ENCODE data around the gene NTM.

NTM gene

GRCh38 chr11:132028380-132029240 is 658.2 kb downstream of the NTM start:
- no peak for TF ChIP-seq ZNF274 (IDR thresholded peaks at IDR 0.05; ENCODE audit: low read depth, low read length)
- no peak overlapping the region for H3K4me3 ChIP-seq (ENCODE audit: low read length)

- no peak overlapping the region for H3K4me3 ChIP-seq (ENCODE audit: low read length)
- TF ChIP-seq ZNF274 (IDR thresholded peaks at IDR 0.05; ENCODE audit: low read depth, low read length) = no peak
These were observed 660.5 kb downstream of the NTM start for GRCh38 chr11:132030896-132031295.

- no peak overlapping the region for H3K4me3 ChIP-seq (ENCODE audit: low read length)
- no peak for TF ChIP-seq ZNF274 (IDR thresholded peaks at IDR 0.05; ENCODE audit: low read depth, low read length)
These were observed 662.1 kb downstream of the NTM start for GRCh38 chr11:132032555-132032954.

DNA sequence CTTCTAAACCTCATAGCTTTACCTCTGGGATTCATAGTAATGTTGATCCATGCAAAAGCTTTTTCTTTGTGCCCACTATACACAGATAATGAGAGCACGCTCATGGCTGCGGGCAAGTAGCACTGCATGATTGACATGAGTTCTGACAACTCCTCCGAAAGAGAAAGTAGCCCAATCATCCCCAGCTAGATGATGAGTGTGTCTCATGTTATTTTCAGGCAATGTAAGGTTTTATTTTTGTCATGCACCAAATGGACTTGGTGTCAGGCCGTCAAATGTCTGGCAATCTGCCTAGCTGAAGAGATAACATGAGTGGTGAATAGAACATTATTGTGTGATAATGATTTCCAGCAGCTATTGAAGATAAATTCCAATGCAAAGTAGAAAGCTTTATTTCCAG is 662.6 kb downstream of the NTM start:
- no peak for TF ChIP-seq ZNF274 (IDR thresholded peaks at IDR 0.05; ENCODE audit: low read depth, low read length)
- H3K4me3 ChIP-seq (ENCODE audit: low read length) = no peak overlapping the region

DNA sequence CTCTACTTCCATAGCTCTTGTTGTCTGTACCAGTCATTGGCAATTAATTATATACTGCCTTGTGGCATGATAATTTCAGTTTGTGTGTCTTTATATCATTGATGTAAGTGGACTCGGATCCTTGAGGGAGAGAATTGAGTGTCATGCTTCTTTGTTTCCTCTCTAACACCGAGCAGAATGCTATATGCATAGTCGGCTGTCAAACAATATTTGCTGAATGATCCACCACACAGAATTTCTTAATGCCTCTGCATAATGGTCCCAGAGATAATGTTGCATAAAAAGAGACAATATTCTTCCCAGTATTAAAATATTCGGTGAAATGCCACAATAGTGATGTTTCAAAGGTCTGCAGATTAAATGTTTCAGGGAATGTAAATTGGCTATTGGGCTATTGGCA is 664.8 kb downstream of the NTM start:
- TF ChIP-seq ZNF274 (IDR thresholded peaks at IDR 0.05; ENCODE audit: low read depth, low read length) = no peak
- H3K4me3 ChIP-seq (ENCODE audit: low read length) = no peak overlapping the region

GRCh38 chr11:132035766-132036165 is 665.4 kb downstream of the NTM start:
- no peak for TF ChIP-seq ZNF274 (IDR thresholded peaks at IDR 0.05; ENCODE audit: low read depth, low read length)
- no peak overlapping the region for H3K4me3 ChIP-seq (ENCODE audit: low read length)

DNA sequence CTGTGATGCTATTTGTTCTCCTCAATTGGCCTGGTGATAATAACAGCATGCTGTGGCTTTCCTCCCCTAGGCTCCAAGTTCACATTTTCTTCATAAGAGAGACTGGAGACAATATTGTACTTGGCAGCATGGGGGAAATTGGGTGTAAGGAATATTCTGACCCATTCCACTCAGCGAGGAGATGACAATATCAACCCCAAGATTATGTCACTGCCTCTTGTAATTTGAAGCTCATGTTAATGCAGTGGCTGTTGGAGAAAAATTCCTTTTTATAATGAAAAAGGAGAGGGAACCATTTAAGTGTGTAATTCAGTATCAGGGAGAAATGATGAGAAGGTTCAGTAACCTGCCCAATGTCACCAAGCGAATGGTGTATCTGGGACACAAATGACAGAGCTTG is 665.8 kb downstream of the NTM start:
- TF ChIP-seq ZNF274 (IDR thresholded peaks at IDR 0.05; ENCODE audit: low read depth, low read length) = no peak

DNA sequence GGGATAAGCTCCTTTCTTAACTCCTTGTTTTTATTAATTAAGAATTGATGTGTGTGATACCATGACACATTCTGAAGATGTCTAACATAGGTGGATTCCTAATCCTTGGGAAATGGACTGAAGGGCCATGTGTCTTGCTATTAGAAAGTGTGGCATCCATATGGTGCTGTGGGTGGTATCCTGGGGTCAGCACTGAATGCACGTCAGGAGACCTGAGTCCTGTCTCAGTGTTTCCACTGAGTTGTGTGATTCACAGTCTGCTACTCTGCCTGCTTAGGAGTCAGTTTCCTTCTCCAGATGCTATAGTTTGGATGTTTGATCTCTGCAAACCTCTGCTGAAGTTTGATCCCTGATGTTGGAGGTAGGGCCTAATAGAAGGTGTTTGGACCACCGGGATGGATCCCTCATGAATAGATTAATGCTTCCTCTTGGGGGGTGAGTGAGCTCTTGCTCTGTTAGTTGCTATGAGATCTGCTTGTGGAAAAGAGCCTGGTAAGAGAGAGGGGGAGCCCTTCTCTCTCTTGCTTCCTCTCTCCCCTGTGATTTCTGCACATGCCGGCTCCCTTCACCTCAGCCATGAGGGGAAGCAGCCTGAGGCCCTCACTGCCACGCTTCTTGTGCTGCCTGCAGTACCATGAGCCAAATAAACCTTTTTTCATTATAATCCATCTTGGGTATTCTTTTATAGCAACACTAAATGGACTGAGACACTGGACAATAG is 666.5 kb downstream of the NTM start:
- no peak overlapping the region for H3K4me3 ChIP-seq (ENCODE audit: low read length)
- TF ChIP-seq ZNF274 (IDR thresholded peaks at IDR 0.05; ENCODE audit: low read depth, low read length) = no peak

More for the DNA sequence above, 665.8 kb downstream of the NTM start:
- no peak overlapping the region for H3K4me3 ChIP-seq (ENCODE audit: low read length)

DNA sequence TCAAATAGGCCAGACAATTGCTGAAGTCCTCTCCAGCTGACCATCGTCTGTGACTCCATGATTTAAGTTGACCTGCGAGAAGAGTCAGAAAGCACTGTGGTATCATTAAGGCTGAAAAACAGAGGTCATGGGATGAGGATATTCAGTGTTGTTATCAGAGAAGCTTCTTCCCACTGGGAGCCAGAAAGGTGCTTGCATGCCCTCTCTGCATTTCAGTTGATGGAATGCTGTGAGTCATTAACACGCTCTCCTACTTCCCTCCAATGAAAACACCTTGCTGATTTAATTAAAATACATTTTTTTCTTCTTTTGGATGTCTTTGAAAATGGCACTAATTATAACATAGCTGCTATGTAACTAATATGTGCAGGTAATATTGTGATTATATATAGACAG is 667.0 kb downstream of the NTM start:
- TF ChIP-seq ZNF274 (IDR thresholded peaks at IDR 0.05; ENCODE audit: low read depth, low read length) = no peak
- H3K4me3 ChIP-seq (ENCODE audit: low read length) = no peak overlapping the region

DNA sequence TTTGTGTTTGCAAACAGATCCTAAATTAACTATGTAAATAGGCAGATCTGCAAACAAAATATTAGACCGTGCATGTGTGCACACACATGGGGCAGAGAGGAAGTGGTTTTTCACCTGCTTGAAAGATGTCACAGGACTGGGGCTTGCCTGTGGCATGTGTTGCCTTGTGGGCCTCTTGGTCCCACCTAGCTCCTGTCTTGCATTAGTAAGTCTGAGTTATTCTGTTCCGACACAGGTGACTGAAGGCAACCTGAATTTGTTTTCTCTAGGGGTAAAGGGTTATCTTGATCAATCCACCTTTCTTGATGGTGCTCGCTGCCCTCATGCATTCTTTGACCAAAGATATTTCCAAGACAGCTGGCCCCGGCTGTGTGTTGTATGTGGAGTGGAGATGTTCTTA is 667.5 kb downstream of the NTM start:
- TF ChIP-seq ZNF274 (IDR thresholded peaks at IDR 0.05; ENCODE audit: low read depth, low read length) = no peak
- H3K4me3 ChIP-seq (ENCODE audit: low read length) = no peak overlapping the region

DNA sequence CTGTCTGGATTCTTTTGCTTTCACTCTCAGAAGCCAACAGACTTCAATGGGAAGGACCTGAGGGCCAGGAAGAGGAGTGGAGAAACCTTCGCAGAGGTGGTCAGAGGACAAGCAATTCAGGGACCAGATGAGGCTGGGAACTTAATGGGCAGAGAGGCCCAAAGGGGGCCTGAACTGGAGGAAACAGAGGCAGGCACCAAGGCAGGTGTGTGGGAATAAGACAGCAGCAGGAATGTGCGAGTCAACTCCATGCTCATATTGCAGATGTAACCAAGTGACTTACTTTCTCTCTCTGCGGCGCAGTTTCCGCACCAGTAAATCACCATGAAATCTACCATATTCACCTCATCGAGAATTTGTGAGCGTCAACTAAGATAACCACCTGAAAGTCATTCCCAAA is 669.1 kb downstream of the NTM start:
- no peak for TF ChIP-seq ZNF274 (IDR thresholded peaks at IDR 0.05; ENCODE audit: low read depth, low read length)
- no peak overlapping the region for H3K4me3 ChIP-seq (ENCODE audit: low read length)

DNA sequence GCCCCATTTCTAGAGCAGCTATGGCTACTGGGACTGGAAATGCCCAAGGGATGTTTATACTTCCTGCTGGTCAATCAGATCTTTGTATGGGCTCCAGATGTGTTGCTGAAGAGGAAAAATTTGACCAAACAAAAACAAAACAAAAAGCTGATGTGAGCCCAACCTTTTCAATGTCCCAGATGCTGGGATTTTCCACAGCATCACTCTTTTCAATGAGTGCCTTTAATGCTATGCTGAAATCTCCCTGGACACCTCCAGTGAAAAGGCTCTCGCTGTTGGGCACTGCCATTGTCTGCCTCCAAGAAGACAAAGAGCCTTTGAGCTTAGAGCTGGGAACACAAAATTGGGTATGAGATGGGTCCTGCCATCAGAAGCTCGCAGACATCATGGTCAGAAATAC is 671.9 kb downstream of the NTM start:
- TF ChIP-seq ZNF274 (IDR thresholded peaks at IDR 0.05; ENCODE audit: low read depth, low read length) = no peak
- H3K4me3 ChIP-seq (ENCODE audit: low read length) = no peak overlapping the region

GRCh38 chr11:132043714-132044113 is 673.3 kb downstream of the NTM start:
- TF ChIP-seq ZNF274 (IDR thresholded peaks at IDR 0.05; ENCODE audit: low read depth, low read length) = no peak

GRCh38 chr11:132045107-132045506 is 674.7 kb downstream of the NTM start:
- no peak for TF ChIP-seq ZNF274 (IDR thresholded peaks at IDR 0.05; ENCODE audit: low read depth, low read length)
- H3K4me3 ChIP-seq (ENCODE audit: low read length) = no peak overlapping the region

More at GRCh38 chr11:132043714-132044113, 673.3 kb downstream of the NTM start:
- no peak overlapping the region for H3K4me3 ChIP-seq (ENCODE audit: low read length)

DNA sequence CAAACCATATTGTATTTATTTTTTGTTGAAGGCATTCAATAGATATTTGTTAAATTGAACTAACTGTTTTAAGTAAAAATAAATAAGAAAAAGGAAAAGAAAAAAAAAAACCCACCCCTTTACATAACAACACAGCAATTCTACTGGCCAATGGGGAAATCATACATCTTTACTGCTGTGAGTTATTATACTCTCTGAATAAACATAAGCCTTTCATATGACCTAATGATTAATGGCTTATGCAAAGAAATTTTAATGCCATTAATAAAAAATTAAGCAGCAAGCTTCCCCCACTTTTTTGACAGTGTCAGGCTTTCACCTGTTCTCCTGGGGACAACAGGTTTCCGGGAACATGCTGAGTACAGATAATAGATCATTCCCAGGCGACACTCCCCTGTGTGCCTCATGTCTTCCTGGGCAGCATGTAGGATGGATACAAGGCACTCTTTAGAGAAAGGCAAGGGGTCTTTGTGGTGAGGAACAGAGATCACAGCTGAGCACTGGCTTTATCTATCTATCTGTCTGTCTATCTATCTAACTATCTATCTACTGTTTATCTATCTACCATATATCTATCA is 676.0 kb downstream of the NTM start:
- TF ChIP-seq ZNF274 (IDR thresholded peaks at IDR 0.05; ENCODE audit: low read depth, low read length) = no peak
- H3K4me3 ChIP-seq (ENCODE audit: low read length) = no peak overlapping the region
